ENCODE measurements around the gene CCDC51. TPM values are rescaled to one million over a fixed set of nuclear protein-coding genes. Genes with fewer than 3 reads are reported as not detected.

CCDC51 gene
- total RNA-seq, 1 experiment from 2014 or later, result 27.8 TPM

- Histone ChIP-seq H2AFZ (ENCODE audit: low read length) (no peak overlapping the region), H3K4me1 (ENCODE audit: insufficient read depth, low read length) (peaks cover 25% of the 10 kb centered on the region), H3K27ac (ENCODE audit: low read length) (no peak overlapping the region), H3K27me3 (ENCODE audit: low read length) (no peaks in the 10 kb centered on the region), H3F3A (ENCODE audit: low read length, unreplicated experiment) (no peaks in the 10 kb centered on the region), H3K79me2 (ENCODE audit: low read length) (peaks cover 23% of the 10 kb centered on the region), H4K20me1 (ENCODE audit: low read length) (no peaks in the 10 kb centered on the region), H3K36me3 (ENCODE audit: low read depth, low read length) (peaks cover 13% of the 10 kb centered on the region), H3K9me2 (replicated peaks; ENCODE audit: low read length) (no peaks in the 10 kb centered on the region), H3K9ac (ENCODE audit: low read length) (no peak overlapping the region), H3K9me3 (ENCODE audit: low read length) (no peaks in the 10 kb centered on the region), H3K4me2 (ENCODE audit: low read length) (no peak overlapping the region), H3K4me3 (ENCODE audit: low read length) (no peak overlapping the region)
- intact Hi-C loops (cut with micrococcal nuclease), result no loop called here
- no peak for ATAC-seq
- DNase-seq, result no peak
- ChIA-PET POLR2A (ENCODE audit: unreplicated experiment) (no interaction called here), CTCF (no interaction called here)
- TF ChIP-seq EZH2 (IDR thresholded peaks at IDR 0.05; ENCODE audit: low read length, unreplicated experiment) (no peak), EZH2phosphoT487 (IDR thresholded peaks at IDR 0.05; ENCODE audit: borderline replicate concordance, low read length) (no peak), CTCF (conservative IDR thresholded peaks at IDR 0.05; ENCODE audit: low read depth, low read length) (no peak)
- BruUV-seq (replicated peaks), result no TSS peak
Observed at GRCh38 chr3:48430708-48431101, 9.2 kb downstream of the CCDC51 start.

- Histone ChIP-seq H3K9me3 (ENCODE audit: low read length) (no peaks in the 10 kb centered on the region), H3K9me2 (replicated peaks; ENCODE audit: low read length) (no peaks in the 10 kb centered on the region), H3K27me3 (ENCODE audit: low read length) (no peaks in the 10 kb centered on the region), H3K4me3 (ENCODE audit: low read length) (peak within 1 kb of the TSS; percentile 83), H2AFZ (ENCODE audit: low read length) (peak within 1 kb of the TSS; percentile 92), H3K79me2 (ENCODE audit: low read length) (peaks cover 19% of the 10 kb centered on the region), H3K4me2 (ENCODE audit: low read length) (peak within 1 kb of the TSS; percentile 98), H3K36me3 (ENCODE audit: low read depth, low read length) (peaks cover 13% of the 10 kb centered on the region), H3F3A (ENCODE audit: low read length, unreplicated experiment) (no peaks in the 10 kb centered on the region), H3K4me1 (ENCODE audit: insufficient read depth, low read length) (peaks cover 25% of the 10 kb centered on the region), H3K9ac (ENCODE audit: low read length) (peak within 1 kb of the TSS; percentile 68), H3K27ac (ENCODE audit: low read length) (peak within 1 kb of the TSS; percentile 50), H4K20me1 (ENCODE audit: low read length) (no peaks in the 10 kb centered on the region)
- intact Hi-C loops (cut with micrococcal nuclease), result no loop called here
- ChIA-PET CTCF (no interaction called here), POLR2A (ENCODE audit: unreplicated experiment) (no interaction called here)
- peak; percentile 63 for DNase-seq
- peak; percentile 18 for ATAC-seq
- BruUV-seq (replicated peaks), result TSS peak; percentile 20
- TF ChIP-seq EZH2phosphoT487 (IDR thresholded peaks at IDR 0.05; ENCODE audit: borderline replicate concordance, low read length) (no peak), CTCF (conservative IDR thresholded peaks at IDR 0.05; ENCODE audit: low read depth, low read length) (no peak), EZH2 (IDR thresholded peaks at IDR 0.05; ENCODE audit: low read length, unreplicated experiment) (no peak)
Observed at GRCh38 chr3:48429960-48430707, 9.8 kb downstream of the CCDC51 start, which contains the start of gene PLXNB1. TSS of gene PLXNB1 (minus strand) at chr3:48430086. CDS start at chr3:48424611, 5,475 bp downstream.

- CTCF ChIA-PET, result no interaction called here
- peaks cover 11% of the 10 kb centered on the region for H3K36me3 ChIP-seq (ENCODE audit: low read depth, low read length)
- POLR2A ChIA-PET (ENCODE audit: unreplicated experiment), result no interaction called here
- H4K20me1 ChIP-seq (ENCODE audit: low read length), result no peaks in the 10 kb centered on the region
- H3K9me2 ChIP-seq (replicated peaks; ENCODE audit: low read length), result no peaks in the 10 kb centered on the region
- TF ChIP-seq CTCF (conservative IDR thresholded peaks at IDR 0.05; ENCODE audit: low read depth, low read length) (no peak), EZH2phosphoT487 (IDR thresholded peaks at IDR 0.05; ENCODE audit: borderline replicate concordance, low read length) (no peak), EZH2 (IDR thresholded peaks at IDR 0.05; ENCODE audit: low read length, unreplicated experiment) (no peak)
- peak overlapping the region; percentile 92 for H2AFZ ChIP-seq (ENCODE audit: low read length)
- H3F3A ChIP-seq (ENCODE audit: low read length, unreplicated experiment), result no peaks in the 10 kb centered on the region
- peak overlapping the region; percentile 50 for H3K27ac ChIP-seq (ENCODE audit: low read length)
- BruUV-seq (replicated peaks), result no TSS peak
- peak overlapping the region; percentile 68 for H3K9ac ChIP-seq (ENCODE audit: low read length)
- intact Hi-C loops (cut with micrococcal nuclease), result no loop called here
- peaks cover 25% of the 10 kb centered on the region for H3K4me1 ChIP-seq (ENCODE audit: insufficient read depth, low read length)
- H3K27me3 ChIP-seq (ENCODE audit: low read length), result no peaks in the 10 kb centered on the region
- ATAC-seq (peak; percentile 49), DNase-seq (peak; percentile 51)
- peak overlapping the region; percentile 83 for H3K4me3 ChIP-seq (ENCODE audit: low read length)
- H3K9me3 ChIP-seq (ENCODE audit: low read length), result no peaks in the 10 kb centered on the region
- H3K79me2 ChIP-seq (ENCODE audit: low read length), result peaks cover 19% of the 10 kb centered on the region
- peak overlapping the region; percentile 98 for H3K4me2 ChIP-seq (ENCODE audit: low read length)
Observed at GRCh38 chr3:48429317-48429959, 10.5 kb downstream of the CCDC51 start.
